ENCODE measurements around the gene PRRT4. TPM values are rescaled to one million over a fixed set of nuclear protein-coding genes. Genes with fewer than 3 reads are reported as not detected.

Gene PRRT4
- total and polyA plus RNA-seq, 4 donors = 0.12 to 1.3 (median 0.59) TPM

DNA sequence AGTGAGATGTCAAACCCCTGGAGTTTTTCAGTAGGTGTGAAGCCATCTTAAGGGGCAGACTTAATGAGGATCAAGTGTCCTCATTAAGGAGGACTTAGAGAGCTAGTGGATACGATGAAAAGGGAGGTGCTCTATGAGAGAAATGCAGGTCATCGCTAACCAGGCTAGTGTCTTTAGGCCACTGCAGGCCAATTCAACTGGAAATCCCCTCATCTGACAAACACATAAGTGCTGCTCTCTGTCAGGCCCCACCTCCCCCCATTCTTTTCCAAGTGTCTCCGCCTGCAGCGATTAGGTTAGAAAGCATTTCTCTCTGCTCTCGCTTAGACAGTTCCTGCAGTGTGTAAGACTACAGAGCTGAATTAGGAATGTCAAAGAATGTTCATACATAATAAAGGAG, 51.5 kb downstream of the PRRT4 start:
- 92 to 93% methylated on average over 5 of the region's 5 CpGs for WGBS, 2 donors
- no peaks in the 10 kb centered on the region for H3K27me3 ChIP-seq (ENCODE audit: control insufficient read depth in 3 of 3, insufficient read depth in 3 of 3, low read length in 2 of 3)
- no peak overlapping the region for H3K27ac ChIP-seq (ENCODE audit: low read depth in 1 of 2, low read length in 1 of 2)
- H3K4me1 ChIP-seq (ENCODE audit: control insufficient read depth in 5 of 5, insufficient read depth in 5 of 5, low read length in 5 of 5) = no peaks in the 10 kb centered on the region
- peaks cover 50 to 58% (median 52%) of the 10 kb centered on the region in 4 donors for H3K36me3 ChIP-seq (ENCODE audit: control insufficient read depth in 4 of 4, insufficient read depth in 4 of 4, low read length in 4 of 4)
- no peak overlapping the region for H3K4me3 ChIP-seq
- no peak for DNase-seq
- H3K9ac ChIP-seq (ENCODE audit: insufficient read depth in 1 of 2, low read length in 2 of 2) = no peak overlapping the region
- ATAC-seq (ENCODE audit: insufficient read depth, low FRiP score) = no peak
- TF ChIP-seq, protein P1, sequence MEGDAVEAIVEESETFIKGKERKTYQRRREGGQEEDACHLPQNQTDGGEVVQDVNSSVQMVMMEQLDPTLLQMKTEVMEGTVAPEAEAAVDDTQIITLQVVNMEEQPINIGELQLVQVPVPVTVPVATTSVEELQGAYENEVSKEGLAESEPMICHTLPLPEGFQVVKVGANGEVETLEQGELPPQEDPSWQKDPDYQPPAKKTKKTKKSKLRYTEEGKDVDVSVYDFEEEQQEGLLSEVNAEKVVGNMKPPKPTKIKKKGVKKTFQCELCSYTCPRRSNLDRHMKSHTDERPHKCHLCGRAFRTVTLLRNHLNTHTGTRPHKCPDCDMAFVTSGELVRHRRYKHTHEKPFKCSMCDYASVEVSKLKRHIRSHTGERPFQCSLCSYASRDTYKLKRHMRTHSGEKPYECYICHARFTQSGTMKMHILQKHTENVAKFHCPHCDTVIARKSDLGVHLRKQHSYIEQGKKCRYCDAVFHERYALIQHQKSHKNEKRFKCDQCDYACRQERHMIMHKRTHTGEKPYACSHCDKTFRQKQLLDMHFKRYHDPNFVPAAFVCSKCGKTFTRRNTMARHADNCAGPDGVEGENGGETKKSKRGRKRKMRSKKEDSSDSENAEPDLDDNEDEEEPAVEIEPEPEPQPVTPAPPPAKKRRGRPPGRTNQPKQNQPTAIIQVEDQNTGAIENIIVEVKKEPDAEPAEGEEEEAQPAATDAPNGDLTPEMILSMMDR (IDR thresholded peaks at IDR 0.05; ENCODE audit: control extremely low read depth, extremely low read depth) = no peak
- peaks cover 0 to 4% (median 0%) of the 10 kb centered on the region in 4 donors for H3K9me3 ChIP-seq (ENCODE audit: control insufficient read depth in 4 of 4, insufficient read depth in 3 of 4, low read length in 3 of 4)

DNA sequence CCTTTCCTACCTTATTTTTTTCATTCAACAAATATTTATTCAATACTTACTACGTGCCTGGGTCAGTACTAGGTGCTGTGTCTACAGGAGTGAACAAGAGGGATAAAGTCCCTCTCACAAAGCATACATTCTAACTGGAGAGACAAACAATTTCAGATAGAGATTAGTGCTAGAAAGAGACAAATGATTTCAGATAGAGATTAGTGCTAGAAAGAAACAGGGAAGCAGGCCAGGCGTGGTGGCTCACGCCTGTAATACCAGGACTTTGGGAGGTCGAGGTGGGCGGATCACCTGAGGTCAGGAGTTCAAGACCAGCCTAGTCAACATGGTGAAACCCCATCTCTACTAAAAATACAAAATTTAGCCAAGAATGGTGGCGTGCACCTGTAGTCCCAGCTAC, 52.4 kb downstream of the PRRT4 start:
- no peaks in the 10 kb centered on the region for H3K4me1 ChIP-seq (ENCODE audit: control insufficient read depth in 5 of 5, insufficient read depth in 5 of 5, low read length in 5 of 5)
- no peak overlapping the region for H3K4me3 ChIP-seq
- H3K27ac ChIP-seq (ENCODE audit: low read depth in 1 of 2, low read length in 1 of 2) = no peak overlapping the region
- H3K9ac ChIP-seq (ENCODE audit: insufficient read depth in 1 of 2, low read length in 2 of 2) = no peak overlapping the region
- peaks cover 0 to 4% (median 0%) of the 10 kb centered on the region in 4 donors for H3K9me3 ChIP-seq (ENCODE audit: control insufficient read depth in 4 of 4, insufficient read depth in 3 of 4, low read length in 3 of 4)
- no peak for ATAC-seq (ENCODE audit: insufficient read depth, low FRiP score)
- DNase-seq = no peak
- H3K27me3 ChIP-seq (ENCODE audit: control insufficient read depth in 3 of 3, insufficient read depth in 3 of 3, low read length in 2 of 3) = no peaks in the 10 kb centered on the region
- H3K36me3 ChIP-seq (ENCODE audit: control insufficient read depth in 4 of 4, insufficient read depth in 4 of 4, low read length in 4 of 4) = peaks cover 42 to 54% (median 48%) of the 10 kb centered on the region in 4 donors
- 94 to 95% methylated on average over 6 of the region's 6 CpGs for WGBS, 2 donors
- TF ChIP-seq, protein P1 (IDR thresholded peaks at IDR 0.05; ENCODE audit: control extremely low read depth, extremely low read depth) = no peak

DNA sequence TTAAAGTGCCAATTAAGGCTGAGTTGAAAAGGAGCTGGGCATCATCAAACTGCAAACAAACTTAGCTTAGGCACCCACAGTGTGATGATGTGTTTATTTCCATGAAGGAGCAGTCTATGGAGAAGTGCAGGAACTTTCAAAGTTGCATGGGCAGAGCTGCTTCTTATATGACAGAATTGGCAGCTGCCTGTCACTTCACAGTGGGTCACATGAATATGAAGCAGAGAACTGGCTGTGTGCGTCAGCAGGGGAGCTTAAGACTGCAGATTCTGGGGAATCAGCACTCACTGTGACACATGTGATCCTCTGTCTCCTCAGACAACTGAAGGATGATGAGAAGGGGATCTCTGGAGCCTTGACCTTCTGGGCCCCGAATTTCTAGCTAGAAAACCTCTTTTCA, 54.4 kb downstream of the PRRT4 start:
- H3K4me3 ChIP-seq = no peak overlapping the region
- DNase-seq (no peak), ATAC-seq (ENCODE audit: insufficient read depth, low FRiP score) (no peak)
- H3K9me3 ChIP-seq (ENCODE audit: control insufficient read depth in 4 of 4, insufficient read depth in 3 of 4, low read length in 3 of 4) = peaks cover 0 to 4% (median 0%) of the 10 kb centered on the region in 4 donors
- no peak overlapping the region for H3K9ac ChIP-seq (ENCODE audit: insufficient read depth in 1 of 2, low read length in 2 of 2)
- peaks cover 40 to 50% (median 44%) of the 10 kb centered on the region in 4 donors for H3K36me3 ChIP-seq (ENCODE audit: control insufficient read depth in 4 of 4, insufficient read depth in 4 of 4, low read length in 4 of 4)
- no peak overlapping the region for H3K27ac ChIP-seq (ENCODE audit: low read depth in 1 of 2, low read length in 1 of 2)
- H3K4me1 ChIP-seq (ENCODE audit: control insufficient read depth in 5 of 5, insufficient read depth in 5 of 5, low read length in 5 of 5) = peaks cover 0 to 1% (median 0%) of the 10 kb centered on the region in 5 donors
- WGBS, 2 donors = 91% methylated on average over 2 of the region's 2 CpGs
- H3K27me3 ChIP-seq (ENCODE audit: control insufficient read depth in 3 of 3, insufficient read depth in 3 of 3, low read length in 2 of 3) = no peaks in the 10 kb centered on the region
- TF ChIP-seq, protein P1 (IDR thresholded peaks at IDR 0.05; ENCODE audit: control extremely low read depth, extremely low read depth) = no peak

DNA sequence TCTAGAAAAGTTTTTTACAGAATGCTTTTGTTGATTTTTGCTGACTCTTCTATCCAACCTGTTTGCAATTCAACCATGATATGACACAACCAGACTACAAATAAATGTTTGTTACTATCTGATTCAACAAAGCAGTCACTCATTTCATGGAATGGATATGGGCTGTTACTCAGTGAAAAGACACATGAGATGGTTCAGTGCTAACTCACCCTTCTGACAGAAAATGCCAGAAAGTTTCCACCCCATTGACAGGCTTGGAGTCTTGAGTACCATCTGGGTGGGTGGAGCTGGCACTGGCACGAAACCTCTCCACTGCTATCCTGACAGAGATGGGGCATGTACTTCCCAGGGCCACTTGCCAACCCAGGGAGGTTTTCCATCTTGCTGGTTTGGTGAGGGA, 57.3 kb downstream of the PRRT4 start:
- no peak overlapping the region for H3K27ac ChIP-seq (ENCODE audit: low read depth in 1 of 2, low read length in 1 of 2)
- peaks cover 0 to 1% (median 0%) of the 10 kb centered on the region in 5 donors for H3K4me1 ChIP-seq (ENCODE audit: control insufficient read depth in 5 of 5, insufficient read depth in 5 of 5, low read length in 5 of 5)
- DNase-seq (no peak), ATAC-seq (ENCODE audit: insufficient read depth, low FRiP score) (no peak)
- no peak overlapping the region for H3K4me3 ChIP-seq
- H3K9me3 ChIP-seq (ENCODE audit: control insufficient read depth in 4 of 4, insufficient read depth in 3 of 4, low read length in 3 of 4) = peaks cover 0 to 1% (median 0%) of the 10 kb centered on the region in 4 donors
- WGBS, 2 donors = 96 to 100% methylated on average over 1 of the region's 1 CpG
- H3K9ac ChIP-seq (ENCODE audit: insufficient read depth in 1 of 2, low read length in 2 of 2) = no peak overlapping the region
- H3K27me3 ChIP-seq (ENCODE audit: control insufficient read depth in 3 of 3, insufficient read depth in 3 of 3, low read length in 2 of 3) = no peaks in the 10 kb centered on the region
- peaks cover 21 to 41% (median 27%) of the 10 kb centered on the region in 4 donors for H3K36me3 ChIP-seq (ENCODE audit: control insufficient read depth in 4 of 4, insufficient read depth in 4 of 4, low read length in 4 of 4)
- TF ChIP-seq, protein P1 (IDR thresholded peaks at IDR 0.05; ENCODE audit: control extremely low read depth, extremely low read depth) = no peak

Measured in lung (tissue), 12 donors.